HFFc6 (cell line): Measurements from ENCODE around the gene XPO6. TPM values are rescaled to one million over a fixed set of nuclear protein-coding genes. Genes with fewer than 3 reads are reported as not detected.

Source experiments
- DNase-seq: peaks from one replicate; pipeline ENCODE4 v3.0.0-alpha.2; 2018
- H3K27ac Mint-ChIP-seq: 2 replicates; pipeline ENCODE4 v1.8.0; 2020; ENCODE audit warnings: mild to moderate bottlenecking, mixed read lengths
- H3K27me3 Mint-ChIP-seq: 2 replicates; pipeline ENCODE4 v1.8.0; 2021; ENCODE audit warnings: mild to moderate bottlenecking, moderate library complexity, mixed read lengths; ENCODE audit not compliant: insufficient read depth
- H3K36me3 Mint-ChIP-seq: 2 replicates; pipeline ENCODE4 v1.8.0; 2021; ENCODE audit warnings: low read depth, mixed read lengths
- H3K4me1 Mint-ChIP-seq: 2 replicates; pipeline ENCODE4 v1.8.0; 2020; ENCODE audit warnings: low read depth, mixed read lengths
- H3K4me3 Mint-ChIP-seq: 2 replicates; pipeline ENCODE4 v1.8.0; 2020; ENCODE audit warnings: mild to moderate bottlenecking, moderate library complexity, mixed read lengths
- H3K9me3 Mint-ChIP-seq: 2 replicates; pipeline ENCODE4 v1.8.0; 2020; ENCODE audit warnings: mild to moderate bottlenecking, mixed read lengths
- CTCF ChIP-seq: fragments of 200-600 bp; sonication (generic); IDR thresholded peaks from 2 replicates; pipeline ENCODE4 v1.5.0; 2021; ENCODE audit warnings: antibody characterized with exemption, mild to moderate bottlenecking
- total RNA-seq, 6 experiments: library from RNA; stranded (reverse); fragmentation: NEBNext Ultra II Directional; extraction: Animal tissue kit (Norgen Biotek cat#: 25700); gene quantifications; 2 replicates in 1 of 6; 3 replicates in 5 of 6; pipeline ENCODE4 v1.2.3, GENCODE V29; 2021

XPO6 gene
- total RNA-seq, 6 experiments from 2014 or later, result 161 to 200 (median 173) TPM

GRCh38 chr16:28156056-28156680, 55.6 kb downstream of the XPO6 start:
- H3K4me3 Mint-ChIP-seq, result no peak overlapping the region
- H3K27ac Mint-ChIP-seq, result no peak overlapping the region
- no peaks in the 10 kb centered on the region for H3K27me3 Mint-ChIP-seq
- no peak for TF ChIP-seq CTCF
- no peaks in the 10 kb centered on the region for H3K9me3 Mint-ChIP-seq
- DNase-seq, result no peak
- H3K36me3 Mint-ChIP-seq, result peaks cover 38% of the 10 kb centered on the region
- H3K4me1 Mint-ChIP-seq, result peaks cover 6% of the 10 kb centered on the region; the same call in 1 of the 2 replicates

- no peak for DNase-seq
- no peak for TF ChIP-seq CTCF
- H3K27ac Mint-ChIP-seq, result no peak overlapping the region
- no peaks in the 10 kb centered on the region for H3K9me3 Mint-ChIP-seq
- H3K36me3 Mint-ChIP-seq, result peaks cover 46% of the 10 kb centered on the region
- H3K4me3 Mint-ChIP-seq, result no peak overlapping the region
- H3K27me3 Mint-ChIP-seq, result no peaks in the 10 kb centered on the region
- H3K4me1 Mint-ChIP-seq, result peaks cover 6% of the 10 kb centered on the region; the same call in 1 of the 2 replicates
These were observed 56.5 kb downstream of the XPO6 start for GRCh38 chr16:28155293-28155692.

- no peak overlapping the region for H3K4me3 Mint-ChIP-seq
- peaks cover 10% of the 10 kb centered on the region for H3K4me1 Mint-ChIP-seq
- peaks cover 61% of the 10 kb centered on the region for H3K36me3 Mint-ChIP-seq
- DNase-seq, result no peak
- no peak for TF ChIP-seq CTCF
- H3K27me3 Mint-ChIP-seq, result peaks cover 1% of the 10 kb centered on the region; the same call in 1 of the 2 replicates
- H3K27ac Mint-ChIP-seq, result no peak overlapping the region
- no peaks in the 10 kb centered on the region for H3K9me3 Mint-ChIP-seq
These were observed 60.6 kb downstream of the XPO6 start for GRCh38 chr16:28151180-28151579.

- no peak overlapping the region for H3K27ac Mint-ChIP-seq
- H3K4me1 Mint-ChIP-seq, result peaks cover 16% of the 10 kb centered on the region
- no peak for TF ChIP-seq CTCF
- H3K9me3 Mint-ChIP-seq, result no peaks in the 10 kb centered on the region
- H3K27me3 Mint-ChIP-seq, result peaks cover 1% of the 10 kb centered on the region; the same call in 1 of the 2 replicates
- no peak for DNase-seq
- no peak overlapping the region for H3K4me3 Mint-ChIP-seq
- peaks cover 58% of the 10 kb centered on the region for H3K36me3 Mint-ChIP-seq
These were observed 62.5 kb downstream of the XPO6 start for GRCh38 chr16:28149011-28149888.

- DNase-seq, result no peak
- no peak overlapping the region for H3K4me3 Mint-ChIP-seq
- H3K36me3 Mint-ChIP-seq, result peaks cover 51% of the 10 kb centered on the region
- H3K27ac Mint-ChIP-seq, result no peak overlapping the region
- peaks cover 1% of the 10 kb centered on the region; the same call in 1 of the 2 replicates for H3K27me3 Mint-ChIP-seq
- H3K9me3 Mint-ChIP-seq, result no peaks in the 10 kb centered on the region
- no peak for TF ChIP-seq CTCF
- peaks cover 34% of the 10 kb centered on the region for H3K4me1 Mint-ChIP-seq
These were observed 65.2 kb downstream of the XPO6 start for GRCh38 chr16:28146536-28146935.
